Measurements from ENCODE around the gene HSD17B1. TPM values are rescaled to one million over a fixed set of nuclear protein-coding genes. Genes with fewer than 3 reads are reported as not detected.
"Not testable (repeated sequence)": the region's sequence is repeated elsewhere in the genome, so short reads cannot be mapped to it uniquely, and the experiment has no call there.

Gene HSD17B1
- total RNA-seq = under 1 TPM in 3 of 4 donors, not detected in 1; 0.33 to 0.66 (median 0.47) TPM

GRCh38 chr17:42552736-42553135 lies at the start of gene HSD17B1:
Gene HSD17B1, plus strand, starts transcription at chr17:42552923. Its CDS starts 11 bp downstream, at chr17:42552934.
- H3K9me3 ChIP-seq; H3K36me3 ChIP-seq; DNase-seq; intact Hi-C loops (cut with DNase I; ENCODE audit: low total_unique reads); in situ Hi-C loops (cut with MboI; ENCODE audit: low sequenced_read_pairs in 4 of 4); H3K27me3 ChIP-seq; ATAC-seq: not testable (repeated sequence)
- Histone ChIP-seq H3K4me3 (peak within 1 kb of the TSS; percentile 73 to 97 (median 94)), H3K4me1 (peaks cover 13 to 21% of the 10 kb centered on the region in 2 donors), H3K27ac (peak within 1 kb of the TSS; percentile 87 to 91 (median 90))

GRCh38 chr17:42502926-42503325 lies 49.8 kb upstream of the HSD17B1 start:
- Histone ChIP-seq H3K4me3 (no peak overlapping the region), H3K27ac (no peak overlapping the region), H3K27me3 (no peaks in the 10 kb centered on the region), H3K4me1 (no peaks in the 10 kb centered on the region), H3K9me3 (no peaks in the 10 kb centered on the region), H3K36me3 (peaks cover 4 to 100% of the 10 kb centered on the region in 2 donors)
- no peak for DNase-seq
- intact Hi-C loops (cut with DNase I; ENCODE audit: low total_unique reads) (no loop called here), in situ Hi-C loops (cut with MboI; ENCODE audit: low sequenced_read_pairs in 4 of 4) (no loop called here)
- ATAC-seq = no peak
- no peak for TF ChIP-seq POLR2A (IDR thresholded peaks at IDR 0.05)
- no peak for TF ChIP-seq CTCF (IDR thresholded peaks at IDR 0.05 in 4 of 5, conservative IDR thresholded peaks at IDR 0.05 in 1 of 5)

- no peak overlapping the region for H3K4me3 ChIP-seq
- no peak overlapping the region for H3K27ac ChIP-seq
- TF ChIP-seq CTCF (IDR thresholded peaks at IDR 0.05 in 4 of 5, conservative IDR thresholded peaks at IDR 0.05 in 1 of 5) = no peak
- no peak for TF ChIP-seq POLR2A (IDR thresholded peaks at IDR 0.05)
- intact Hi-C loops (cut with DNase I; ENCODE audit: low total_unique reads) (no loop called here), in situ Hi-C loops (cut with MboI; ENCODE audit: low sequenced_read_pairs in 4 of 4) (no loop called here)
- peaks cover 4 to 92% of the 10 kb centered on the region in 2 donors for H3K36me3 ChIP-seq
- ATAC-seq (no peak), DNase-seq (no peak)
- H3K4me1 ChIP-seq = no peaks in the 10 kb centered on the region
- no peaks in the 10 kb centered on the region for H3K9me3 ChIP-seq
- no peaks in the 10 kb centered on the region for H3K27me3 ChIP-seq
These were observed 45.1 kb upstream of the HSD17B1 start for GRCh38 chr17:42507671-42508070.

- in situ Hi-C loops (cut with MboI; ENCODE audit: low sequenced_read_pairs in 4 of 4) = no loop called here
These were observed 44.1 kb upstream of the HSD17B1 start for GRCh38 chr17:42508426-42509165.

More at GRCh38 chr17:42508426-42509165, 44.1 kb upstream of the HSD17B1 start:
- peaks cover 4 to 90% of the 10 kb centered on the region in 2 donors for H3K36me3 ChIP-seq
- TF ChIP-seq POLR2A (IDR thresholded peaks at IDR 0.05) = no peak
- TF ChIP-seq CTCF (IDR thresholded peaks at IDR 0.05 in 4 of 5, conservative IDR thresholded peaks at IDR 0.05 in 1 of 5) = no peak
- DNase-seq = no peak
- no peak overlapping the region for H3K4me3 ChIP-seq
- H3K27me3 ChIP-seq = no peaks in the 10 kb centered on the region
- intact Hi-C loops (cut with DNase I; ENCODE audit: low total_unique reads) = no loop called here
- H3K27ac ChIP-seq = no peak overlapping the region
- no peak for ATAC-seq
- H3K4me1 ChIP-seq = no peaks in the 10 kb centered on the region
- H3K9me3 ChIP-seq = no peaks in the 10 kb centered on the region
